H1 (cell line): ENCODE measurements around the gene IPO11. TPM values are rescaled to one million over a fixed set of nuclear protein-coding genes. Genes with fewer than 3 reads are reported as not detected.

Experiments
- CTCF ChIA-PET: fragments of 300-600 bp; sonication (Branson Sonifier 250); formaldehyde crosslinking; loops from one replicate; lab custom pipeline; 2021; ENCODE audit not compliant: partially characterized antibody; lab: Charles Lee
- POLR2A ChIA-PET: fragments of 300-600 bp; sonication (Branson Sonifier 250); formaldehyde crosslinking; loops from one replicate; lab custom pipeline; 2021; ENCODE audit warnings: inconsistent platforms; ENCODE audit not compliant: partially characterized antibody; lab: Charles Lee
- DNase-seq, 2 experiments: peaks; one replicate each; pipeline versions ENCODE4 v3.0.0 to v3.0.0-alpha.2; 2010 to 2022; ENCODE audit warnings: low spot score in 2 of 2, low read depth in 1 of 2, mixed read lengths in 1 of 2
- FAIRE-seq: peaks from 2 replicates; lab custom pipeline; 2011; peaks lifted over from hg19 to GRCh38; lab: Jason Lieb, UNC
- H2AFZ ChIP-seq: 2 replicates; pipeline ENCODE4 v1.8.1; 2012; ENCODE audit warnings: low read length, inconsistent platforms
- H2AK5ac ChIP-seq: 2 replicates; pipeline ENCODE4 v1.6.1; 2013; ENCODE audit warnings: low read depth, low read length
- H2BK120ac ChIP-seq: replicated peaks from 2 replicates; pipeline ENCODE3; 2013; ENCODE audit warnings: low read depth, low read length, inconsistent platforms
- H2BK12ac ChIP-seq: 2 replicates; pipeline ENCODE4 v1.6.1; 2013; ENCODE audit warnings: low read depth, low read length
- H2BK15ac ChIP-seq: 2 replicates; pipeline ENCODE4 v1.6.1; 2013; ENCODE audit warnings: low read length
- H2BK20ac ChIP-seq: 2 replicates; pipeline ENCODE4 v1.6.1; 2013; ENCODE audit warnings: low read length
- H2BK5ac ChIP-seq: 2 replicates; pipeline ENCODE4 v1.6.1; 2013; ENCODE audit warnings: low read depth, low read length
- H3K14ac ChIP-seq: 2 replicates; pipeline ENCODE4 v1.6.1; 2013; ENCODE audit warnings: inconsistent platforms; ENCODE audit not compliant: insufficient read length
- H3K18ac ChIP-seq: 2 replicates; pipeline ENCODE4 v1.6.1; 2013; ENCODE audit warnings: low read length; ENCODE audit errors: extremely low read depth
- H3K23ac ChIP-seq: 2 replicates; pipeline ENCODE4 v1.6.1; 2013; ENCODE audit warnings: inconsistent platforms; ENCODE audit not compliant: insufficient read length
- H3K23me2 ChIP-seq: 2 replicates; pipeline ENCODE4 v1.6.1; 2013; ENCODE audit warnings: low read depth, low read length
- H3K27ac ChIP-seq: 2 replicates; pipeline ENCODE4 v1.6.1; 2011; ENCODE audit warnings: low read depth, low read length, inconsistent platforms
- H3K27me3 ChIP-seq, 4 experiments: replicated peaks in 1 of 4; 1 replicate in 1 of 4; 2 replicates in 3 of 4; pipeline versions ENCODE4 v1.6.1 to v1.8.1; 2011 to 2013; ENCODE audit warnings: low read length in 3 of 4, mild to moderate bottlenecking in 3 of 4, inconsistent platforms in 2 of 4, mixed read lengths in 2 of 4, moderate library complexity in 1 of 4; ENCODE audit not compliant: control insufficient read depth in 3 of 4, insufficient read depth in 3 of 4; ENCODE audit errors: extremely low read depth in 1 of 4
- H3K36me3 ChIP-seq, 4 experiments: 2 replicates each; pipeline versions ENCODE4 v1.6.1 to v1.8.1; 2011 to 2013; ENCODE audit warnings: mild to moderate bottlenecking in 4 of 4, low read length in 3 of 4, moderate library complexity in 2 of 4, control low read depth in 1 of 4, inconsistent platforms in 1 of 4; ENCODE audit not compliant: insufficient read depth in 4 of 4, control insufficient read depth in 2 of 4
- H3K4ac ChIP-seq: replicated peaks from 2 replicates; pipeline ENCODE3; 2013; ENCODE audit warnings: low read length, low read depth, mixed read lengths, inconsistent platforms; ENCODE audit not compliant: insufficient read length
- H3K4me1 ChIP-seq, 4 experiments: replicated peaks in 1 of 4; 1 replicate in 1 of 4; 2 replicates in 3 of 4; pipeline versions ENCODE4 v1.6.1 to v1.8.1; 2011 to 2013; ENCODE audit warnings: low read length in 3 of 4, inconsistent platforms in 2 of 4, mixed read lengths in 1 of 4; ENCODE audit not compliant: insufficient read depth in 4 of 4, control insufficient read depth in 3 of 4
- H3K4me2 ChIP-seq, 2 experiments: 2 replicates each; pipeline versions ENCODE4 v1.6.1 to v1.8.1; 2011 to 2013; ENCODE audit warnings: low read depth in 2 of 2, low read length in 2 of 2, control low read depth in 1 of 2, inconsistent platforms in 1 of 2, mild to moderate bottlenecking in 1 of 2; ENCODE audit not compliant: insufficient read depth in 1 of 2
- H3K4me3 ChIP-seq, 4 experiments: fragments of 200-600, 300-600 bp in 1 of 4; sonication (generic), shearing (Covaris generic), sonication (Bioruptor Twin) in 1 of 4; 2 replicates each; pipeline versions ENCODE4 v1.5.1 to v1.8.1; 2011 to 2016; ENCODE audit warnings: low read length in 4 of 4, low read depth in 3 of 4, control low read depth in 2 of 4, inconsistent platforms in 2 of 4, mild to moderate bottlenecking in 2 of 4, mixed read lengths in 1 of 4, moderate library complexity in 1 of 4; ENCODE audit not compliant: insufficient read depth in 2 of 4; ENCODE audit errors: extremely low read depth in 1 of 4
- H3K56ac ChIP-seq: replicated peaks from 2 replicates; pipeline ENCODE3; 2013; ENCODE audit warnings: low read depth, mild to moderate bottlenecking, mixed read lengths, low read length, inconsistent platforms; ENCODE audit not compliant: insufficient read length
- H3K79me1 ChIP-seq: 2 replicates; pipeline ENCODE4 v1.6.1; 2013; ENCODE audit warnings: low read depth, low read length, control low read depth
- H3K79me2 ChIP-seq, 2 experiments: 2 replicates each; pipeline versions ENCODE4 v1.6.1 to v1.8.1; 2012 to 2013; ENCODE audit warnings: low read length in 2 of 2, mild to moderate bottlenecking in 2 of 2, inconsistent platforms in 1 of 2; ENCODE audit not compliant: insufficient read depth in 2 of 2, control insufficient read depth in 1 of 2
- H3K9ac ChIP-seq, 4 experiments: replicated peaks in 1 of 4; 1 replicate in 1 of 4; 2 replicates in 3 of 4; pipeline versions ENCODE4 v1.6.1 to v1.8.1; 2011 to 2013; ENCODE audit warnings: low read depth in 3 of 4, low read length in 3 of 4, control low read depth in 2 of 4, mild to moderate bottlenecking in 2 of 4, moderate library complexity in 2 of 4, inconsistent platforms in 1 of 4; ENCODE audit errors: extremely low read depth in 1 of 4
- H3K9me3 ChIP-seq, 2 experiments: 2 replicates each; pipeline versions ENCODE4 v1.6.1 to v1.8.1; 2012 to 2013; ENCODE audit warnings: mild to moderate bottlenecking in 2 of 2, moderate library complexity in 2 of 2, control low read depth in 1 of 2, inconsistent platforms in 1 of 2, low read depth in 1 of 2, low read length in 1 of 2, mixed read lengths in 1 of 2; ENCODE audit not compliant: insufficient read depth in 2 of 2
- H4K20me1 ChIP-seq, 2 experiments: replicated peaks in 1 of 2; 2 replicates each; pipeline versions ENCODE3 to v1.8.1; 2011 to 2013; ENCODE audit warnings: inconsistent platforms in 2 of 2, low read length in 2 of 2, mild to moderate bottlenecking in 1 of 2; ENCODE audit not compliant: insufficient read depth in 2 of 2, control insufficient read depth in 1 of 2
- H4K5ac ChIP-seq: 2 replicates; pipeline ENCODE4 v1.6.1; 2013; ENCODE audit warnings: low read length, low read depth, mixed read lengths, inconsistent platforms; ENCODE audit not compliant: insufficient read length
- H4K8ac ChIP-seq: 2 replicates; pipeline ENCODE4 v1.8.0; 2013; ENCODE audit warnings: mild to moderate bottlenecking, moderate library complexity, low read length, inconsistent platforms; ENCODE audit not compliant: insufficient read depth; ENCODE audit errors: extremely low read depth
- H4K91ac ChIP-seq: replicated peaks from 2 replicates; pipeline ENCODE3; 2013; ENCODE audit warnings: low read length, mixed read lengths, inconsistent platforms; ENCODE audit not compliant: insufficient read length
- BRCA1 ChIP-seq: IDR thresholded peaks from 2 replicates; pipeline ENCODE4 v1.6.1; 2012; ENCODE audit warnings: low read depth, low read length, improper control_type of control experiment
- CHD1 ChIP-seq: IDR thresholded peaks from 2 replicates; pipeline ENCODE4 v1.6.1; 2012; ENCODE audit warnings: low read depth, low read length, improper control_type of control experiment
- CHD2 ChIP-seq: IDR thresholded peaks from 2 replicates; pipeline ENCODE4 v1.6.1; 2012; ENCODE audit warnings: low read length, improper control_type of control experiment
- CREB1 ChIP-seq: IDR thresholded peaks from 2 replicates; pipeline ENCODE4 v1.6.1; 2012; ENCODE audit warnings: inconsistent platforms
- RBBP5 ChIP-seq: IDR thresholded peaks from 2 replicates; pipeline ENCODE4 v1.7.1; 2012; ENCODE audit warnings: low read depth, mild to moderate bottlenecking, inconsistent platforms, low read length, moderate library complexity, borderline replicate concordance
- SAP30 ChIP-seq: fragments of 300-600 bp; sonication (generic); IDR thresholded peaks from 2 replicates; pipeline ENCODE4 v1.7.1; 2012; ENCODE audit warnings: low read length, moderate library complexity, mild to moderate bottlenecking, inconsistent platforms; ENCODE audit not compliant: insufficient read depth, insufficient replicate concordance
- SP2 ChIP-seq: IDR thresholded peaks from 2 replicates; pipeline ENCODE4 v1.6.1; 2012; ENCODE audit warnings: mild to moderate bottlenecking, low read length, inconsistent platforms
- WGBS, 2 experiments: shearing (Covaris generic) in 1 of 2; methylation state at CpG; one replicate each; pipeline versions ENCODE4 v1.1.6 to v1.1.7; 2013 to 2015; ENCODE audit warnings: low lambda C conversion rate in 2 of 2, mixed read lengths in 2 of 2, inconsistent platforms in 1 of 2, low coverage in 1 of 2, missing lambda C conversion rate in 1 of 2; ENCODE audit not compliant: insufficient replicate concordance in 2 of 2, insufficient coverage in 1 of 2, insufficient read length in 1 of 2; ENCODE audit errors: extremely low coverage in 1 of 2, missing lambda C conversion rate in 1 of 2; 5-methylcytosine and 5-hydroxymethylcytosine counted together
- polyA plus RNA-seq, 7 experiments: library from polyadenylated mRNA; depleted of rRNA in 3 of 7; stranded (reverse) in 5 of 7; unstranded in 2 of 7; fragments of >200 nt in 5 of 7; fragments of 200-250 nt in 2 of 7; gene quantifications; 1 replicate in 5 of 7; 2 replicates in 1 of 7; 4 replicates in 1 of 7; pipeline versions ENCODE4 v1.2.1 to v1.2.3, GENCODE V29; 2011 to 2013; ENCODE audit warnings: missing spikeins in 2 of 7, mixed read lengths in 2 of 7
- total RNA-seq: library from RNA; stranded (reverse); fragmentation: NEBNext Ultra II Directional; extraction: Animal tissue kit (Norgen Biotek cat#: 25700); gene quantifications from 2 replicates; pipeline ENCODE4 v1.2.1, GENCODE V29; 2021
- TF ChIP-seq, protein P1 (sequence below): IDR thresholded peaks from 2 replicates; pipeline ENCODE4 v1.6.1; 2011; ENCODE audit warnings: low read length, improper control_type of control experiment

The IPO11 gene
- total and polyA plus RNA-seq, 2 of the 8 experiments (the other 6 are each of a cell fraction or from before 2014, with no cell fraction given), result 23.6 to 64.4 TPM

DNA sequence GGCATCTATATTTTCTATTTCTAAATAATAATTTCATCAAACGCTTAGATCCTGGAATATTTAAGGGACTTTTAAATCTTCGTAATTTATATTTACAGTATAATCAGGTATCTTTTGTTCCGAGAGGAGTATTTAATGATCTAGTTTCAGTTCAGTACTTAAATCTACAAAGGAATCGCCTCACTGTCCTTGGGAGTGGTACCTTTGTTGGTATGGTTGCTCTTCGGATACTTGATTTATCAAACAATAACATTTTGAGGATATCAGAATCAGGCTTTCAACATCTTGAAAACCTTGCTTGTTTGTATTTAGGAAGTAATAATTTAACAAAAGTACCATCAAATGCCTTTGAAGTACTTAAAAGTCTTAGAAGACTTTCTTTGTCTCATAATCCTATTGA is 167.2 kb downstream of the IPO11 start:
- Histone ChIP-seq H3K23ac (no peak overlapping the region), H3K27ac (no peak overlapping the region), H2BK12ac (no peak overlapping the region), H3K4me2 (no peak overlapping the region), H2BK120ac (no peak overlapping the region), H2AFZ (no peak overlapping the region), H3K56ac (no peak overlapping the region), H3K23me2 (no peaks in the 10 kb centered on the region), H2BK15ac (no peak overlapping the region), H3K4ac (no peak overlapping the region), H3K9me3 (no peaks in the 10 kb centered on the region), H4K5ac (no peak overlapping the region), H2BK20ac (no peak overlapping the region), H3K79me2 (no peaks in the 10 kb centered on the region), H4K8ac (no peak overlapping the region), H3K14ac (no peak overlapping the region), H3K36me3 (no peaks in the 10 kb centered on the region), H3K79me1 (no peaks in the 10 kb centered on the region), H2BK5ac (no peak overlapping the region), H3K18ac (no peak overlapping the region), H3K27me3 (no peaks in the 10 kb centered on the region), H4K91ac (no peak overlapping the region), H3K4me1 (no peaks in the 10 kb centered on the region), H3K4me3 (no peak overlapping the region), H2AK5ac (no peak overlapping the region), H4K20me1 (peaks cover 0 to 1% of the 10 kb centered on the region in 2 experiments), H3K9ac (no peak overlapping the region)
- FAIRE-seq (no peak), DNase-seq (no peak)
- WGBS, 2 experiments, result 90% methylated on average over 5 of the region's 5 CpGs; no CpG with 5 or more reads in 1 of the 2 experiments
- ChIA-PET POLR2A (no interaction called here), CTCF (no interaction called here)
- TF ChIP-seq SAP30 (no peak), SP2 (no peak), CREB1 (no peak), BRCA1 (no peak), RBBP5 (no peak), CHD1 (no peak), CHD2 (no peak)
- TF ChIP-seq, protein P1, sequence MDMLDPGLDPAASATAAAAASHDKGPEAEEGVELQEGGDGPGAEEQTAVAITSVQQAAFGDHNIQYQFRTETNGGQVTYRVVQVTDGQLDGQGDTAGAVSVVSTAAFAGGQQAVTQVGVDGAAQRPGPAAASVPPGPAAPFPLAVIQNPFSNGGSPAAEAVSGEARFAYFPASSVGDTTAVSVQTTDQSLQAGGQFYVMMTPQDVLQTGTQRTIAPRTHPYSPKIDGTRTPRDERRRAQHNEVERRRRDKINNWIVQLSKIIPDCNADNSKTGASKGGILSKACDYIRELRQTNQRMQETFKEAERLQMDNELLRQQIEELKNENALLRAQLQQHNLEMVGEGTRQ, result no peak
